Measurements from ENCODE around the gene DNAJB12.
"Not testable (repeated sequence)": the region's sequence is repeated elsewhere in the genome, so short reads cannot be mapped to it uniquely, and the experiment has no call there.

DNAJB12 gene

DNA sequence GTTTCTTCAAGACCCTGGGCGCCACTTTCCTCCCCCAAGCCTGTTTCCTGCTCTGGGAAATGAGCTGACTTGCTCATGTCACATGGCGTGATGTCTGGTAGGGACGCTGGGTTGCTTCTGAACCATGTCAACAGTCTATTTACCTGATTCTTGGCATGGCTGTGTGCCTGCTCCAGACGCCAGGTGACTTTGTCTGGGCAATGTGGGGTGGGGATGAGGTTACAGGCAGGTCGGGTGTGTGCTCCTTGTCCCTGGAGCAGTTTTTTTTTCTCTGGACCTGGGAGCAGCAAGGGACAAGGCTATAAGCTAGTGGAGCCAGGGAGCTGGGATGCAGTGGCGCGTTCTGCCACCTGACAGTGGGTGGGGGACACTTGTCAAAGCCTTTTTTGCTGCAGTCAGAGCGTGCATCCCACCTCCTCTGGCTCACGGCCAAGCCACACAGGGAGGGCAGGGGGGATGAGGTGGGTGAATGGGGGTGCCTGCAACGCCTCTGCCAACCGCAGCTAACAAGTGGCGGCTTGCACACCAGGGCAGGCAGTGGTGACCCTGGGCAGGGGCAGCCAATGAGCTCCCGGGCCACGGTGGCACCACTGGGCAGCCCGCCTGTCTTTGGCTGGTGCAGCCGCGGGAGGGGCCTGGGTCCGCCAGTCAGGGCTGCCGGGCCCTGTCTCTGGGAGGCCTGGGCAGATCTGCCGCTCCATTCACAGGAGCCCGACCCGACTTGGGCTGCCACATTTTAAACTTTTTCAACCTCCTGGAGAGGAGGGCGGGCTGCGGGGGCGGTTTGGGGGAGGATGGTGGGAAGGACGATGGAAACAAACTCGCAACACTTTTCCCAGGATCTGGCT lies 22.9 kb downstream of the DNAJB12 start:
- DNase-seq (ENCODE audit: low read depth), result peak; percentile 70

- DNase-seq (ENCODE audit: low read depth), result no peak
These were observed 24.7 kb downstream of the DNAJB12 start for GRCh38 chr10:72330069-72330426.

GRCh38 chr10:72329290-72330068 lies 25.2 kb downstream of the DNAJB12 start:
- DNase-seq (ENCODE audit: low read depth), result no peak

DNA sequence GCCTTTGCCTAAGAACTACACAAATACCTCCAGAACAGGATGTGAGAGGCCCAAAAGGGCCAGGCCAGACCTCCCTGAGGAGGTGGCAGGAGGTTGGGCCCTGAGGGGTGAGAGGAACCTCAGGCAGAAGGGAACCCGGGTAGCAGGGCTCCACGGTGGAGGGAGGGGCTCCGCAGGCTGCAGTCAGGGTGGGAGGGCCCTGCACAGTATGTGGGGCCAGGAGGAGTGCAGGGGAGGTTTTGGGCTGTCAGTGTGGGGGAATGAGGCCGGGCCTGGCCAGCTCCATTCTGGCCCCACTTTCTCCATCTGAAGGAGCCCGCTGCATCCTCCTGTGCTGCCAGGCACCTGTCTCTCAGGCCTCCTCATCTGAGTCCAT lies 25.9 kb downstream of the DNAJB12 start:
- DNase-seq (ENCODE audit: low read depth), result no peak

- DNase-seq (ENCODE audit: low read depth), result no peak
These were observed 26.5 kb downstream of the DNAJB12 start for GRCh38 chr10:72328045-72328828.

DNA sequence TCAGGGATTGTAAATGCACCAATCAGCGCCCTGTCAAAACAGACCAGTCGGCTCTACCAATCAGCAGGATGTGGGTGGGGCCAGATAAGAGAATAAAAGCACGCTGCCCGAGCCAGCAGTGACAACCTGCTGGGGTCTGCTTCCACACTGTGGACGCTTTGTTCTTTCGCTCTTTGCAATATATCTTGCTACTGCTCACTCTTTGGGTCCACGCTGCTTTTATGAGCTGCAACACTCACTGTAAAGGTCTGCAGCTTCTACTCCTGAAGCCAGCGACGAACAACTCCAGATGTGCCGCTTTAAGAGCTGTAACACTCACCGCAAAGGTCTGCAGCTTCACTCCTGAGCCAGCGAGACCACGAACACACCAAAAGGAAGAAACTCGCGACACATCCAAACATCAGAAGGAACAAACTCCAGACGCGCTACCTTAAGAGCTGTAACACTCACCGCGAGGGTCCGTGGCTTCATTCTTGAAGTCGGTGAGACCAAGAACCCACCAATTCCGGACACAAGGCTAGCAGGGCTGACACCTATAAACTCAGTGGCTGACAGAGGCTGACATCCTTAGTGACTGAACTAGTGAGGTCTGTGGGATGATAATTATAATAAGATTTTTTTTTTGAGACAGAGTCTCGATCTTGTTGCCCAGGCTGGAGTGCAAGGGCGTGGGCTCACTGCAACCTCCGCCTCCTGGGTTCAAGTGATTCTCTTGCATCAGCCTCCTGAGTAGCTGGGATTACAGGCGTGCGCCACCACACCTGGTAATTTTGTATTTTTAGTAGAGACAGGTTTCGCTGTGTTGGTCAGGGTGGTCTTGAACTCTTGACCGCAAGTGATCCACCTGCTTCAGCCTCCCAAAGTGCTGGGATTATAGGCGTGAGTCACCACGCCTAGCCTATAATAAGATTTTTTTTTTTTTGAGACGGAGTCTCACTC lies 27.8 kb downstream of the DNAJB12 start:
- not testable (repeated sequence) for DNase-seq (ENCODE audit: low read depth)

GRCh38 chr10:72325243-72326175 lies 29.2 kb downstream of the DNAJB12 start:
- not testable (repeated sequence) for DNase-seq (ENCODE audit: low read depth)

DNA sequence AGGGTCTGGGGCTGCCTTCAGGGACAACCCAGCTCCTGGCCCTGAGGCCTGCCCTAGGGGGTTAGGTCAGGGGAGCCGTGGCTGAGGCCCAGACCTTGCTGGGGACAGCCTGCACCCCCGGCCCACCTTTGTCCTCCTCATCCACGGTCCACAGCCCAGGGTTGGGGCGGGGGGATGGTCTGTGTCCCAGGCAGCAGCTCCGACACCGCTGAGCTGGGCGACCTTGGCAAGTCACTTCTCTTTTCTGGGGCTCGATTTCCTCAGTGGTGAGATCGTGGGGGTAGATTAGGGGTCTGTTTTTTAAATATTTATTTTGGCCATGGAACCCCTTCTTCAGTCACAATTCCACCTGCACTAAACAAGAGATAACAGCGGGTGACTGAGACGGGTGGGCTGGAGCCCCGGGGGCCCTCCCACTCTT lies 30.9 kb downstream of the DNAJB12 start:
- DNase-seq (ENCODE audit: low read depth), result no peak

GRCh38 chr10:72323108-72323749 lies 31.5 kb downstream of the DNAJB12 start:
- DNase-seq (ENCODE audit: low read depth), result no peak

GRCh38 chr10:72322280-72323058 lies 32.2 kb downstream of the DNAJB12 start:
- no peak for DNase-seq (ENCODE audit: low read depth)

DNA sequence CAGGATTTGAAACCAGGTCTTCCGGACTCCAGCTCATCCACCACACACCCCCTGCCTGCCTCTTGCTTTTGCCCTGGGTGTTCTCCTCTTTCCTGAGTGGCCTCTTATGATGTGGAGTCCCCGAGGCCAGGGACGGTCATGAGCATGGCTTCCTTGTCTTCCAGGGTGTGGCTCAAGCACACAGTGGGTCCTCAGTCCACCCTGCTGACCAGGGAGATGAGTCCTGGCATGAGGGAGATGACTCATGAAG lies 32.8 kb downstream of the DNAJB12 start:
- no peak for DNase-seq (ENCODE audit: low read depth)

- no peak for DNase-seq (ENCODE audit: low read depth)
These were observed 33.3 kb downstream of the DNAJB12 start for GRCh38 chr10:72321248-72322029.

GRCh38 chr10:72320676-72321247 lies 34.0 kb downstream of the DNAJB12 start:
- DNase-seq (ENCODE audit: low read depth), result no peak

DNA sequence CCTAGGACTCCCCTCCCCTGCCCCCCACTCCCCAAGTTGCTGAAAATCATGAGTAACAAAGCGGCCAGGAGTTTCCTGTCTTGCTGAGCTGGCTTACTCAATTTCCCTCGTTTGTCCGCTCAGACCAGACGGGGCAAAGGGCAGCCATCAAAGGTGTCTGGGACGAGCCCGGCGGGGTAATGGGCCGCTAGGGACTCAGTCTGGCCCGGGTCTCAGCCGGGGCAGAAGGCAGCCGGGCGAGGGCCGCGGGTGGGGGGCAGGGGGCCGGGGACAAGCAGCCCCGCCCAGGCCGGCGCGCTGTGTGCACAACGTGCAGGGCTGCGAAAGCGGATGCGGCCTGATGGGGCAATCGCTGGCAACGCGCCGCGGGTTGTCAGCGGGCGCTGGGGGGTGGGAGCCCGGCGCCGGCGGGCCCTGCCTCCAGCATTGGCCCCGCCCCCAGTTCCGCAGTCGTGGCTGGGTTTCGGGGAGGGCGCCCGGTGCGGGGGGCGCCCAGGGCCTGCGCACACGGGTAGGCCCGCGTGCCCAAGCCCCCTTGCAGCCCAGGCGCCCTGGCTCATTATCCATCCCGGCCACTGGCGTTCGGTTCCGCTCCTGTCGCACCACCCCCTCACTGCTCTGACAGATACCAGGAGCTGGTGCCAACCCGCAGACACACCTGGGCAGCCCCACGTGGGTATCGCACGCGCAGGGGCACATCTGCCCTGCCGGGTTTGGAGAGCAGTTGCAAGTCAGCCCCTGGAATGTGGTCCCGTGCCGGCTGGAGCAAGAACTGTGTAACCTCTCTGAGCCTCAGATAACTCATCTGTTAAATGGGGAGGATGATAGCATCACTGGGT lies 35.1 kb downstream of the DNAJB12 start:
- DNase-seq (ENCODE audit: low read depth), result peak; percentile 79

- no peak for DNase-seq (ENCODE audit: low read depth)
These were observed 36.1 kb downstream of the DNAJB12 start for GRCh38 chr10:72318418-72319262.

GRCh38 chr10:72316748-72317435 lies 37.8 kb downstream of the DNAJB12 start:
- DNase-seq (ENCODE audit: low read depth), result no peak
